Common myeloid progenitor, CD34-positive (primary cell): ENCODE results near the gene PIK3R1.

Source experiments
- CTCF ChIA-PET: fragments of 350-600 bp; sonication (Branson Sonifier 250); formaldehyde crosslinking; loops from one replicate; lab custom pipeline; 2021; ENCODE audit warnings: antibody characterized with exemption; lab: Charles Lee
- POLR2A ChIA-PET: fragments of 350-600 bp; sonication (Branson Sonifier 250); formaldehyde crosslinking; loops from one replicate; lab custom pipeline; 2021; ENCODE audit warnings: antibody characterized with exemption; lab: Charles Lee
- DNase-seq, 3 donors: peaks; one replicate each; pipeline versions ENCODE4 v3.0.0 to v3.0.0-alpha.2; 2013
- H3K27ac ChIP-seq, 2 experiments: 1 replicate in 1 of 2; 2 replicates in 1 of 2; pipeline ENCODE4 v1.7.0; 2013; ENCODE audit warnings: inconsistent platforms in 2 of 2, low read length in 2 of 2, mild to moderate bottlenecking in 2 of 2, low read depth in 1 of 2, moderate library complexity in 1 of 2; ENCODE audit not compliant: severe bottlenecking in 2 of 2, insufficient read depth in 1 of 2, poor library complexity in 1 of 2
- H3K27me3 ChIP-seq, 5 experiments: replicated peaks in 2 of 5; 1 replicate in 3 of 5; 2 replicates in 2 of 5; pipeline versions ENCODE4 v1.6.1 to v1.7.0; 2013; ENCODE audit warnings: low read length in 4 of 5, mild to moderate bottlenecking in 2 of 5, moderate library complexity in 2 of 5, inconsistent platforms in 1 of 5; ENCODE audit not compliant: insufficient read depth in 5 of 5, control insufficient read depth in 4 of 5
- H3K36me3 ChIP-seq, 4 experiments: 1 replicate in 2 of 4; 2 replicates in 2 of 4; pipeline versions ENCODE4 v1.6.1 to v1.7.0; 2013; ENCODE audit warnings: low read length in 3 of 4, control low read depth in 1 of 4, mild to moderate bottlenecking in 1 of 4; ENCODE audit not compliant: control insufficient read depth in 4 of 4, insufficient read depth in 4 of 4
- H3K4me1 ChIP-seq, 4 experiments: 1 replicate in 3 of 4; 2 replicates in 1 of 4; pipeline versions ENCODE4 v1.6.1 to v1.7.1; 2013; ENCODE audit warnings: low read length in 3 of 4, mild to moderate bottlenecking in 3 of 4, control low read depth in 1 of 4, inconsistent platforms in 1 of 4, moderate library complexity in 1 of 4; ENCODE audit not compliant: control insufficient read depth in 4 of 4, insufficient read depth in 4 of 4; ENCODE audit errors: control extremely low read depth in 1 of 4
- H3K4me3 ChIP-seq, 7 experiments: 1 replicate in 4 of 7; 2 replicates in 3 of 7; pipeline versions ENCODE4 v1.5.1 to v1.7.0; 2013; ENCODE audit warnings: mild to moderate bottlenecking in 7 of 7, low read length in 6 of 7, moderate library complexity in 6 of 7, inconsistent platforms in 2 of 7, low read depth in 2 of 7, control low read depth in 1 of 7; ENCODE audit not compliant: insufficient read depth in 4 of 7, control insufficient read depth in 1 of 7; ENCODE audit errors: extremely low read depth in 1 of 7
- H3K9me3 ChIP-seq, 5 experiments: 1 replicate in 4 of 5; 2 replicates in 1 of 5; pipeline versions ENCODE4 v1.6.1 to v1.7.1; 2013; ENCODE audit warnings: low read length in 4 of 5, mild to moderate bottlenecking in 2 of 5, inconsistent platforms in 1 of 5, low read depth in 1 of 5, moderate library complexity in 1 of 5; ENCODE audit not compliant: control insufficient read depth in 4 of 5, insufficient read depth in 2 of 5; ENCODE audit errors: control extremely low read depth in 1 of 5
- WGBS: methylation state at CpG from one replicate; pipeline ENCODE4 v1.1.5; 2013; ENCODE audit not compliant: insufficient coverage; 5-methylcytosine and 5-hydroxymethylcytosine counted together

The PIK3R1 gene

DNA sequence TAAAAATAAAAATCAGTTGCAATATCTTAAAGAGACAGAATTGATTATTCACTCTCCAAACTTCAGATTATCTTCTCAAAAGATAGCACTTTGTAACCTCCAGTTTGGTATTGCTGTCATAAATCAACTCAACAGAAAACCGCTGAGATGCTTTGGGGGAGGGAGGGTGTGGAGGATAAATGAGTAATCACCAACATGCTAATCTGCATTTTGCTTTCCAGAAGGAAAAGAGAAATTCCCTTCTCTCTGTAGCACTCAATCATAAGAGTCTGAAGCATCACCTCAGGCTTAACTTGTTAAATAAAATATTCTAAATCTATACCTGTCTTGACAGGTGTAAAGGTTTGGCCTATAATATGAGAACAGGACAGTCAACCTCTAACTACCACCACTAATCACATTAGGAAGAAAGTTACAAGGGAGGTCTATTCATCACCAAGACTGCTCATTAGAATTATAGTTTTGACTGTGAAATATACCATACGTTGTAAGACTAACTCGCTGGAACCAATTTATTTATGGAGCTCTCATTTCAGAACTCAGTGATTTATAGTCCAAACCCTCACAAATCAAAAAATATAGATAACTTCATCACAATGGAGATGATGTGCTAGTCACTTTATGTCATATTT is 89.0 kb downstream of the PIK3R1 start:
- Histone ChIP-seq H3K4me1 (peaks cover 0 to 7% (median 2%) of the 10 kb centered on the region in 4 experiments), H3K9me3 (no peaks in the 10 kb centered on the region), H3K27me3 (no peaks in the 10 kb centered on the region), H3K36me3 (peaks cover 0 to 17% (median 10%) of the 10 kb centered on the region in 4 experiments), H3K4me3 (no peak overlapping the region), H3K27ac (no peak overlapping the region)
- no CpG with 5 or more reads among the region's 3 CpGs for WGBS
- peak in 2 of 3 donors; percentile 39 to 50 for DNase-seq
- ChIA-PET CTCF (no interaction called here), POLR2A (no interaction called here)

DNA sequence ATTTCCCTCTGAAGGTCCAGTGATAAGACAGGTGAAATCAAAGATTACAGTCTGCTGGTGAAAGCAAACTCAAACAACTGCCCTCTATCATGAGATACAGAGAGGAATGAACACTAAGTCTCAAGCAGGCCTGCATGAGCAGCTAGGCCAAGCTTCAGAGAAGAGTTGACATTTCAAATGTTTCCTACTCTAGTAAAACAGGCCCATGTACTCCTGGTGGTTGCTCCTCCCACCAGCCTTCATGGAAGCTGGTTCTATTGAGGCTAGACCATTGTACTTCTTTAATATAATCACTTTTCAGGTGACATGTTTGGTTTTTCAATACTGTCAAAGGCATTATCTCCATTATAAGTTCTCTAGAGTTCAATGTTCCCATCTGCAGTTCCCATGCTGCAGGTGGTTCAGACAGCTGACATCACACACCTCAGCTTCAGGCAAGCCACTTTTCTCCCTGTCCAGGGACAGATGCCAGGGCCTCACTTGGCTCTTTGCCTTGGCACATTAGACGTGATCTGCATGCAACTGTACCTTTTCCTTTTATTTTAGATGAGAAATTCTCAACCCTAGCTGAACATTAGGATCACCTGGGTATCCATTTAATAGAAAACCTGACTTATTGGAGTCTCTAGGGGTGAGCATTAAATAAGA is 89.8 kb downstream of the PIK3R1 start:
- Histone ChIP-seq H3K36me3 (peaks cover 0 to 10% (median 5%) of the 10 kb centered on the region in 4 experiments), H3K4me1 (peaks cover 0 to 7% (median 2%) of the 10 kb centered on the region in 4 experiments), H3K4me3 (no peak overlapping the region), H3K27ac (no peak overlapping the region), H3K9me3 (no peaks in the 10 kb centered on the region), H3K27me3 (no peaks in the 10 kb centered on the region)
- DNase-seq, result no peak
- ChIA-PET POLR2A (no interaction called here), CTCF (no interaction called here)
- WGBS, result no CpG with 5 or more reads among the region's 1 CpG

DNA sequence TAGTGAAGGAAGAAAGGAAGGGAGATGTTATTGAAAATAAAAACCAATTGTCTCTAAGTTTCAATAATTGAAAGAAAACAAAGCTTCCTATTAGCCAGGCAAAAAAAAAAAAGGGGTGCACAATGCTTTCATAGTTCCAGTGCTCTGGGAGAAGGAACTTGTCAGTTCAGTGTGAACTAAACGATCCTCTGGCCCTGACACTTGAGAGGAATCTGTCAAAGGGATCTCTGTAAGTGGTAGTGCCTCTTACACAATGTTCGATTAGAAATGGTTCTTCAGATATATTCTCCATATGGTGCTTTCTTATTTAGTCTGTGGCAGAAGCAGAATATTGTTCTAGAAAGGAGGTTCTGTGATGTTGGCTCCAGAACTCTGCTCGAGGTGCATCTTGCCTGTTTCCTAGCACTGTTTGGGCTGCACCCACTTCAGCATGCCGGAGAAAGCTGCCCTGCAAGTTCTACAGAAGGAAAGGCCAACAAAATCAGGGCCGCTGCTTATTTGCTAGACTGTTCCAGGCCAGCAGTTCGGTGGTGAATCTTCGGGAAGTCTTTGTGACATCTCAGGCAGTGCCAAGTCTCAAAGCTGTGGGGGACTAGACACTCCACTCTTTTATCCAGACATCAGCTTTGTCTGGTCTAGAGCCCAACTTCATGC is 90.9 kb downstream of the PIK3R1 start:
- Histone ChIP-seq H3K36me3 (peaks cover 0 to 6% (median 3%) of the 10 kb centered on the region in 4 experiments), H3K4me1 (peaks cover 0 to 7% (median 2%) of the 10 kb centered on the region in 4 experiments), H3K27ac (no peak overlapping the region), H3K4me3 (no peak overlapping the region), H3K27me3 (no peaks in the 10 kb centered on the region), H3K9me3 (no peaks in the 10 kb centered on the region)
- 98% methylated on average over 5 of the region's 7 CpGs for WGBS
- DNase-seq, result no peak
- CTCF ChIA-PET, result interaction anchor here (1.8 kb wide), 1 partner anchor 19 kb away, joined by 5 read pairs; no protein-coding TSS in a partner anchor
- POLR2A ChIA-PET, result interaction anchor here (0.5 to 0.7 kb wide), 2 partner anchors 653 to 1147 kb away, joined by 3 read pairs; no protein-coding TSS in a partner anchor

DNA sequence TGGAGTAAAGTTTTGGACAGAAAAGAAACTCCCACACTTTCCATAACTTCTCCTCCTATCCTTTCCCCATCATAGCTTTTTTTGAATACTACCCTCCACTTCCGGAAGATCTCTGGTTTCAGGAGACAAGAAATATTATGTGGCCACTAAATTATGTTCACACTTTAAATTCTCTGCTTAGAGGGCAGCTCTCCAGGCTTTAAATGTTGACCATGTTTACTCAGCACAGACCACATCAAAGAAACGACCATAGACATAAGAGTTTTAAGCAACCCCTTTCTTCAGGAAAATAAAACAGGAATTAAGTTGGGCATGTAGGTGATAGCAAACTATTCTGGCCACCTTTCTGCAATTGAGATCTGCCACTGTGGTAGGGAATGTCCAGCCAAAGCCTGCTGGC is 97.8 kb downstream of the PIK3R1 start:
- DNase-seq, result no peak
- Histone ChIP-seq H3K4me1 (no peaks in the 10 kb centered on the region), H3K27ac (no peak overlapping the region), H3K9me3 (no peaks in the 10 kb centered on the region), H3K4me3 (no peak overlapping the region), H3K36me3 (no peaks in the 10 kb centered on the region), H3K27me3 (no peaks in the 10 kb centered on the region)
- ChIA-PET CTCF (no interaction called here), POLR2A (no interaction called here)
- WGBS, result no CpG with 5 or more reads among the region's 2 CpGs

- H3K27ac ChIP-seq, result no peak overlapping the region
- POLR2A ChIA-PET, result no interaction called here
- no peaks in the 10 kb centered on the region for H3K4me1 ChIP-seq
- H3K9me3 ChIP-seq, result no peaks in the 10 kb centered on the region
- 100% methylated on average over 1 of the region's 2 CpGs for WGBS
- H3K36me3 ChIP-seq, result no peaks in the 10 kb centered on the region
- no peak for DNase-seq
- CTCF ChIA-PET, result no interaction called here
- H3K27me3 ChIP-seq, result no peaks in the 10 kb centered on the region
- H3K4me3 ChIP-seq, result no peak overlapping the region
Observed at GRCh38 chr5:68314465-68314864, 98.9 kb downstream of the PIK3R1 start.

- DNase-seq, result peak in 2 of 3 donors; percentile 26 to 35
- Histone ChIP-seq H3K27me3 (no peaks in the 10 kb centered on the region), H3K4me1 (no peaks in the 10 kb centered on the region), H3K9me3 (no peaks in the 10 kb centered on the region), H3K36me3 (no peaks in the 10 kb centered on the region), H3K4me3 (no peak overlapping the region), H3K27ac (no peak overlapping the region)
- 59% methylated on average over 3 of the region's 6 CpGs for WGBS
- ChIA-PET CTCF (no interaction called here), POLR2A (no interaction called here)
Observed at GRCh38 chr5:68315679-68316271, 100.2 kb downstream of the PIK3R1 start.
